Glutamatergic neuron (in vitro differentiated cells): ENCODE data around the gene GNAZ. TPM values are rescaled to one million over a fixed set of nuclear protein-coding genes. Genes with fewer than 3 reads are reported as not detected.

Experiments
- DNase-seq: peaks from one replicate; pipeline ENCODE4 v3.0.0; 2022
- H3K27ac Mint-ChIP-seq: one replicate; pipeline ENCODE4 v1.8.0; 2020; ENCODE audit warnings: mild to moderate bottlenecking, mixed read lengths, inconsistent platforms; ENCODE audit not compliant: unreplicated experiment
- H3K27me3 Mint-ChIP-seq: one replicate; pipeline ENCODE4 v1.8.0; 2020; ENCODE audit warnings: mild to moderate bottlenecking, moderate library complexity, mixed read lengths, inconsistent platforms; ENCODE audit not compliant: unreplicated experiment
- H3K36me3 Mint-ChIP-seq: one replicate; pipeline ENCODE4 v1.8.0; 2020; ENCODE audit warnings: mild to moderate bottlenecking, mixed read lengths, inconsistent platforms; ENCODE audit not compliant: unreplicated experiment
- H3K4me1 Mint-ChIP-seq: one replicate; pipeline ENCODE4 v1.8.0; 2020; ENCODE audit warnings: mild to moderate bottlenecking, low read depth, mixed read lengths, inconsistent platforms; ENCODE audit not compliant: unreplicated experiment
- H3K4me3 Mint-ChIP-seq: one replicate; pipeline ENCODE4 v1.8.0; 2020; ENCODE audit warnings: mild to moderate bottlenecking, mixed read lengths, inconsistent platforms; ENCODE audit not compliant: unreplicated experiment
- H3K9me3 Mint-ChIP-seq: one replicate; pipeline ENCODE4 v1.8.0; 2020; ENCODE audit warnings: mild to moderate bottlenecking, moderate library complexity, mixed read lengths, inconsistent platforms; ENCODE audit not compliant: unreplicated experiment
- total RNA-seq: library from RNA; stranded (reverse); fragmentation: NEBNext Ultra II Directional; extraction: Animal tissue kit (Norgen Biotek cat#: 25700); gene quantifications from one replicate; pipeline ENCODE4 v1.2.1, GENCODE V29; 2021; ENCODE audit not compliant: unreplicated experiment
- TF ChIP-seq, protein P1 (sequence below): fragments of 200-600 bp; sonication (generic); IDR thresholded peaks from one replicate; pipeline ENCODE4 v1.5.0; 2021; ENCODE audit not compliant: partially characterized antibody, unreplicated experiment

Gene GNAZ
- total RNA-seq, 1 donor from 2014 or later: 82.5 TPM

- Mint-ChIP-seq H3K9me3 (peaks cover 2% of the 10 kb centered on the region), H3K4me3 (peak within 1 kb of the TSS; percentile 80), H3K27me3 (peaks cover 6% of the 10 kb centered on the region), H3K36me3 (no peaks in the 10 kb centered on the region), H3K27ac (no peak within 1 kb of the TSS), H3K4me1 (peaks cover 25% of the 10 kb centered on the region)
- TF ChIP-seq, protein P1, sequence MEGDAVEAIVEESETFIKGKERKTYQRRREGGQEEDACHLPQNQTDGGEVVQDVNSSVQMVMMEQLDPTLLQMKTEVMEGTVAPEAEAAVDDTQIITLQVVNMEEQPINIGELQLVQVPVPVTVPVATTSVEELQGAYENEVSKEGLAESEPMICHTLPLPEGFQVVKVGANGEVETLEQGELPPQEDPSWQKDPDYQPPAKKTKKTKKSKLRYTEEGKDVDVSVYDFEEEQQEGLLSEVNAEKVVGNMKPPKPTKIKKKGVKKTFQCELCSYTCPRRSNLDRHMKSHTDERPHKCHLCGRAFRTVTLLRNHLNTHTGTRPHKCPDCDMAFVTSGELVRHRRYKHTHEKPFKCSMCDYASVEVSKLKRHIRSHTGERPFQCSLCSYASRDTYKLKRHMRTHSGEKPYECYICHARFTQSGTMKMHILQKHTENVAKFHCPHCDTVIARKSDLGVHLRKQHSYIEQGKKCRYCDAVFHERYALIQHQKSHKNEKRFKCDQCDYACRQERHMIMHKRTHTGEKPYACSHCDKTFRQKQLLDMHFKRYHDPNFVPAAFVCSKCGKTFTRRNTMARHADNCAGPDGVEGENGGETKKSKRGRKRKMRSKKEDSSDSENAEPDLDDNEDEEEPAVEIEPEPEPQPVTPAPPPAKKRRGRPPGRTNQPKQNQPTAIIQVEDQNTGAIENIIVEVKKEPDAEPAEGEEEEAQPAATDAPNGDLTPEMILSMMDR: no peak
- DNase-seq: peak; percentile 100
Measured at GRCh38 chr22:23144932-23145877, 74.9 kb downstream of the GNAZ start, which contains the start of gene RAB36. RAB36 (plus strand) TSS chr22:23145477; CDS start chr22:23146617, 1,140 bp downstream.

DNA sequence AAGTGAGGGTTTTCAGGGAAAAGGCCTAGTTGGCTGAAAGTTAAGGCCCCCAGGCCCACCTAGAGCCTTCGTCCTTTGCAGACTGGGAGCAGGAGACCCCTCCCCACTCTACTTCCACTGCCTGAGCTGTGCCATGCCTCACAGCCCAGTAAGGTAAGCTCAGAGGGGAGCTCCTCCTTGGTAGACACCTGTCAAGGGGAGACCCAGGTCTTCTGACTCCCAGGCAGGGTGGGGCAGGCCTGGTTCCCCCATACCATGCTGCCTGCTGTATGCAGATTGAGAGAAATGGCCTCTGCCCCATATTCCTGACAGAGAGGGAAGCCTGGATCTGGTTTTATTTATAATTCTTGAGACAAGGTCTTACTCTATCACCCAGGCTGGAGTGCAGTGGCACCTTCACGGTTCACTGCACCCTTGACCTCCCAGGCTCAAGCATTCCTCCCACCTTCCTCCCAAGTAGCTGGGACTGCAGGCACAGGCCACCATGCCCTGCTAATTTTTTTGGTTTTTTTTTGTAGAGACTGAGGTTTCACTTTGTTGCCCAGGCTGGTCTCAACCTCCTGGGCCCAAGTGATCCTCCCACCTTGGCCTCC, 75.7 kb downstream of the GNAZ start:
- H3K27me3 Mint-ChIP-seq: peaks cover 6% of the 10 kb centered on the region
- no peak for DNase-seq
- H3K4me3 Mint-ChIP-seq: peak overlapping the region; percentile 80
- TF ChIP-seq, protein P1: no peak
- H3K4me1 Mint-ChIP-seq: peaks cover 25% of the 10 kb centered on the region
- H3K27ac Mint-ChIP-seq: no peak overlapping the region
- H3K36me3 Mint-ChIP-seq: no peaks in the 10 kb centered on the region
- H3K9me3 Mint-ChIP-seq: peaks cover 2% of the 10 kb centered on the region

GRCh38 chr22:23146478-23147205, 76.3 kb downstream of the GNAZ start:
- peak overlapping the region; percentile 42 for H3K4me3 Mint-ChIP-seq
- H3K4me1 Mint-ChIP-seq: peaks cover 21% of the 10 kb centered on the region
- H3K36me3 Mint-ChIP-seq: no peaks in the 10 kb centered on the region
- peaks cover 6% of the 10 kb centered on the region for H3K27me3 Mint-ChIP-seq
- no peak for DNase-seq
- no peak overlapping the region for H3K27ac Mint-ChIP-seq
- TF ChIP-seq, protein P1: no peak
- peaks cover 2% of the 10 kb centered on the region for H3K9me3 Mint-ChIP-seq

DNA sequence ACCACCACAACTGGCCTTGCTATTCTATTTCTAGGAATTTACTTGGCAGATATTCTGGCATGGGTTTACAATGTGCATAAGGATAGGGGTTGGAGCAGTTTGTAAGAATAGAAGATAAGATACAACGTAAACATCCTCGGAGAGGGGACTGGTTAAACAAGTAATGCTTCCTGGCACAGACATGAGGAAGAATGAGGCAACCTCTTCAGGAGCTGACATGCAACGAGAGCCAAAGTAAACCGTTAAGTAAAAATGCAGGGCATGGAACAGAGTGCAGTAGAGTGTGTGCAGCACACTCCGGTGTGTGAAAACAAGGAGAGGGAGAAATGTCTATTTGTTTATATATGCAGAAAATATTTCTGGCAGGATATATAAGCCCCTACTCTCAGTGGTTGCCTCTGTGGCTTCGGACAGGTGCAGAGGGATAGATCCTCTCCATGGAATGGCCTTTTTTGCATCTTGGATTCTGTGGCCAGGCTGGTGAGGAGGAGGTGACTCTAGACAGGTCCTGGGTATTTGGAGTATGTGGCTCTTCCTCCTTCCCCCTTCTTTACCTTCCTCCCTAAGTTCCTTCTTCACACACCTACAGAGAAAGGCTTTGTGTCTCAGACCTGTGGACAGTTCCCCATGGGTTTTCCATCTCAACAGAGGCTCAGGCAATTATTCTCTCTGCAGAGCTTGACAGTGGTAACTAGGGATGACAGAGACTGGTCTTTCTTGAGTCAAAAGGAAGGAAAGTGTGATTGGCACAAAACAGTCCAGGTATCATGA, 77.5 kb downstream of the GNAZ start:
- H3K9me3 Mint-ChIP-seq: peaks cover 2% of the 10 kb centered on the region
- TF ChIP-seq, protein P1: no peak
- peaks cover 6% of the 10 kb centered on the region for H3K27me3 Mint-ChIP-seq
- H3K36me3 Mint-ChIP-seq: no peaks in the 10 kb centered on the region
- H3K27ac Mint-ChIP-seq: no peak overlapping the region
- DNase-seq: no peak
- H3K4me1 Mint-ChIP-seq: peaks cover 19% of the 10 kb centered on the region
- peak overlapping the region; percentile 28 for H3K4me3 Mint-ChIP-seq
